Ascending aorta (tissue), 2 donors: Measurements from ENCODE around the gene RNF111. TPM values are rescaled to one million over a fixed set of nuclear protein-coding genes. Genes with fewer than 3 reads are reported as not detected.

ENCODE experiments used
- DNase-seq, 2 donors: peaks; one replicate each; pipeline ENCODE4 v3.0.0-alpha.2; 2019; ENCODE audit warnings: low spot score in 2 of 2
- H3K27ac ChIP-seq, 2 donors: fragments of 200-600 bp; sonication (generic); one replicate each; pipeline ENCODE4 v1.5.1; 2016 to 2017; ENCODE audit warnings: mild to moderate bottlenecking in 1 of 2
- H3K27me3 ChIP-seq: fragments of 200-600 bp; sonication (generic); one replicate; pipeline ENCODE4 v1.5.1; 2017
- H3K36me3 ChIP-seq, 2 donors: fragments of 200-600 bp; sonication (generic); one replicate each; pipeline ENCODE4 v1.5.1; 2016
- H3K4me1 ChIP-seq, 2 donors: fragments of 200-600 bp; sonication (generic); one replicate each; pipeline ENCODE4 v1.5.1; 2016 to 2017; ENCODE audit warnings: mild to moderate bottlenecking in 1 of 2
- H3K4me3 ChIP-seq, 2 donors: fragments of 200-600 bp; sonication (generic); one replicate each; pipeline ENCODE4 v1.5.1; 2016 to 2017; ENCODE audit warnings: mild to moderate bottlenecking in 1 of 2
- H3K9me3 ChIP-seq, 2 donors: fragments of 200-600 bp; sonication (generic); one replicate each; pipeline ENCODE4 v1.5.1; 2016
- intact Hi-C: fragments of 100-400 bp; cut with DNase I; formaldehyde crosslinking; loops from one replicate; pipeline ENCODE4 v1.15.1; 2023
- total RNA-seq: library from RNA; depleted of rRNA; stranded (reverse); fragments of >200 nt; gene quantifications from one replicate; pipeline ENCODE4 v1.1.0, GENCODE V29; 2016
- TF ChIP-seq, protein P1 (sequence below), 3 experiments: fragments of 200-600 bp in 2 of 3; fragments of 450-650 bp in 1 of 3; sonication (generic) in 2 of 3; IDR thresholded peaks; one replicate each; pipeline ENCODE4 v1.5.1; 2016 to 2019; ENCODE audit warnings: antibody characterized with exemption in 3 of 3, mild to moderate bottlenecking in 1 of 3, moderate library complexity in 1 of 3

Gene RNF111
- total RNA-seq, 1 donor from 2014 or later, result 12.2 TPM

DNA sequence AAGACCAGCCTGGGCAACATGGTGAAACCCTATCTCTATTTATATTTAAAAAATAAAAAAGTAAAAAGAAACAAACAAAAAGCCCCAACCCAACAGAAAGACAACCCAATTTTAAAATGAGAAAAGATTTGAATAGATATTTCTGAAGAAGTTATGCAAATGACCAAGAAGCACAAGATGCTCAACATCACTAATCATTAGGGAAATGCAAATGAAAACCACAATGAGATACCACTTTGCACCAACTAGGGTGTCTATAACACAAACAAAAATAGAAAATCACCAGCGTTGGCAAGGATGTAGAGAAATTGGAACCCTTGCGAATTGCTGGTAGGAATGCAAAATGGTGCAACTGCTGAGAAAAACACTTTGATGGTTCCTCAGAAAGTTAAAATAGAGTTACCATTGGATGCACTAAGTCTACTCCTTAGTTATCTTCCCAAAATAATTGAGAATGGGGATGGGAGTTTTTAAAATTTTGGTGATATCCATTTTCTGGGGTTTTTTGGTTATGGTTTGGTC, 71.7 kb downstream of the RNF111 start:
- Histone ChIP-seq H3K27ac (no peak overlapping the region), H3K9me3 (no peaks in the 10 kb centered on the region), H3K27me3 (no peaks in the 10 kb centered on the region), H3K4me1 (no peaks in the 10 kb centered on the region), H3K36me3 (peaks cover 36 to 80% of the 10 kb centered on the region in 2 donors), H3K4me3 (no peak overlapping the region)
- intact Hi-C loops, result no loop called here
- TF ChIP-seq, protein P1, sequence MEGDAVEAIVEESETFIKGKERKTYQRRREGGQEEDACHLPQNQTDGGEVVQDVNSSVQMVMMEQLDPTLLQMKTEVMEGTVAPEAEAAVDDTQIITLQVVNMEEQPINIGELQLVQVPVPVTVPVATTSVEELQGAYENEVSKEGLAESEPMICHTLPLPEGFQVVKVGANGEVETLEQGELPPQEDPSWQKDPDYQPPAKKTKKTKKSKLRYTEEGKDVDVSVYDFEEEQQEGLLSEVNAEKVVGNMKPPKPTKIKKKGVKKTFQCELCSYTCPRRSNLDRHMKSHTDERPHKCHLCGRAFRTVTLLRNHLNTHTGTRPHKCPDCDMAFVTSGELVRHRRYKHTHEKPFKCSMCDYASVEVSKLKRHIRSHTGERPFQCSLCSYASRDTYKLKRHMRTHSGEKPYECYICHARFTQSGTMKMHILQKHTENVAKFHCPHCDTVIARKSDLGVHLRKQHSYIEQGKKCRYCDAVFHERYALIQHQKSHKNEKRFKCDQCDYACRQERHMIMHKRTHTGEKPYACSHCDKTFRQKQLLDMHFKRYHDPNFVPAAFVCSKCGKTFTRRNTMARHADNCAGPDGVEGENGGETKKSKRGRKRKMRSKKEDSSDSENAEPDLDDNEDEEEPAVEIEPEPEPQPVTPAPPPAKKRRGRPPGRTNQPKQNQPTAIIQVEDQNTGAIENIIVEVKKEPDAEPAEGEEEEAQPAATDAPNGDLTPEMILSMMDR (IDR thresholded peaks at IDR 0.05), result no peak
- no peak for DNase-seq

DNA sequence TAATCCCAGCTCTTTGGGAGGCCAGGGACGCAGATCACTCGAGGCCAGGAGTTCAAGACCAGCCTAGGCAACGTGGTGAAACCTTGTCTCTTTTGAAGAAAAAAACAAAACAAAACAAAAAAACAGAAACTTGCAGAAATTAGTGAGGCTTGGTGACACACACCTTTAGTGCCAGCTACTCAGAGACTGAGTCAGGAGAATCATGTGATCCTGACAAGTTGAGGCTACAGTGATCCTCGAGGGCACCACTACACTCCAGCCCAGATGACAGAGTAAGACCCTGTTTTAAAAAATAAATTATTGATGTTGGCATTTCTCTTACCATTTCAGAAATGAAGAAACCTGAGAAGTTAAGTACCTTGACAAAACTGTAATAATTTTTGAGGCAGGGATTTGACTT, 72.9 kb downstream of the RNF111 start:
- H3K27ac ChIP-seq, result no peak overlapping the region
- TF ChIP-seq, protein P1 (IDR thresholded peaks at IDR 0.05), result no peak
- H3K4me3 ChIP-seq, result no peak overlapping the region
- no peaks in the 10 kb centered on the region for H3K4me1 ChIP-seq
- no peak for DNase-seq
- intact Hi-C loops, result no loop called here
- no peaks in the 10 kb centered on the region for H3K9me3 ChIP-seq
- no peaks in the 10 kb centered on the region for H3K27me3 ChIP-seq
- H3K36me3 ChIP-seq, result peaks cover 39 to 82% of the 10 kb centered on the region in 2 donors

DNA sequence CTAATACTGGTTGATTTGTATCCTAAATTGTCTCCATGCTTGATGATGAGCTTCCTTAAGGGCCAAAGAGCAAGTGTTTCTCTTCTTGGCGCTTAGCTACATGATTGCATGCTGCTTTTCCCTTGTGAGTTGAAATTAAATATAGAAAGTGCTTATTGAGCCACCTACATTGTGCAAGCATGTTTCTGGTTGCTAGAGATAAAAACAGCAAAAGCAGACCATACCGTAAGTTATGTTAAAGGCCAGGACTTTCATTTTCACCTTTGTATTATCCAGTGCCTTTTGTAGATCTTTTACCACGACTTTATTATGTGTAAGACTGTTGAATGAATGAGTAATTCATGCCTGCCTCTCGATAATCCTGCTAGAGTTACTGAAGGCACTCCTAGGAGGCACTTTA, 75.6 kb downstream of the RNF111 start:
- Histone ChIP-seq H3K4me3 (no peak overlapping the region), H3K9me3 (no peaks in the 10 kb centered on the region), H3K36me3 (peaks cover 47 to 87% of the 10 kb centered on the region in 2 donors), H3K27me3 (no peaks in the 10 kb centered on the region), H3K4me1 (no peaks in the 10 kb centered on the region), H3K27ac (no peak overlapping the region)
- no peak for DNase-seq
- intact Hi-C loops, result no loop called here
- TF ChIP-seq, protein P1 (IDR thresholded peaks at IDR 0.05), result no peak

DNA sequence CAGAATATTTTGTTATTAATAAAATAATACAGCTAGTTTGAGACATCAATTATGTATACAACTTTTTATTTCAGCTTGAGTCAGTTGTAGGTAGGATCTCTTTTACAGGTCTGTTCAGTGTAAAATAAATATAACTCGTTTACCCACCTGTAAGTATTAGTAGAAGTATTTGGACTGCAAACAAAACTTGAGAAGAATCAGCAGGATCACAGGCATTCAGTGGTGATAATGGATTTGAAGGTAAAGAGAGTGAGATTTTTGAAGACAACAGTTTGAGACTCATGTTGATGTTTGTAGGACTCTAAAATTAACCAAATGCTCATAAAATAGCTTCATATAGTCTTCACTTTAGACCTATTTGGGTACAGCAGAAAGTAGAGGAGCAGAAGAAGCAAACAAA, 82.0 kb downstream of the RNF111 start:
- no peaks in the 10 kb centered on the region for H3K4me1 ChIP-seq
- TF ChIP-seq, protein P1 (IDR thresholded peaks at IDR 0.05), result no peak
- intact Hi-C loops, result no loop called here
- DNase-seq, result no peak
- peaks cover 43 to 71% of the 10 kb centered on the region in 2 donors for H3K36me3 ChIP-seq
- no peak overlapping the region for H3K27ac ChIP-seq
- no peaks in the 10 kb centered on the region for H3K9me3 ChIP-seq
- H3K27me3 ChIP-seq, result no peaks in the 10 kb centered on the region
- no peak overlapping the region for H3K4me3 ChIP-seq

DNA sequence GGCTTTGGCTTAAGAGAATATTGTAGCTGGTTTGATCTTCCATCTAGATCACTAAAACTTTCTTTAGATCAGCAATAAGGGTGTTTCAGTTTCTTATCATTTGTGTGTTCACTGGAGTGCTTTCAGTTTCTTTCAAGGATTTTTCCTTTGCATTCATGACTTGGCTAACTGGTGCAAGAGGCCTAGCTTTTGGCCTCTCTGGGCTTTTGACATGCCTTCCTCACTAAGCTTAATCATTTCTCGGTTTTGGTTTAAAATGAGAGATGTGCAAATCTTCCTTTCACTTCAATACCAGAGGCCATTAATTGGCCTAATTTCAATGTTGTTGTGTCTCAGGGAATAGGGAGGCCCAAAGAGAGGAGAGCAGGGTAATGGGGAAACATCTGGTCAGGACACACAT, 87.1 kb downstream of the RNF111 start:
- Histone ChIP-seq H3K4me1 (no peaks in the 10 kb centered on the region), H3K27ac (no peak overlapping the region), H3K27me3 (no peaks in the 10 kb centered on the region), H3K9me3 (no peaks in the 10 kb centered on the region), H3K4me3 (no peak overlapping the region), H3K36me3 (peaks cover 12 to 42% of the 10 kb centered on the region in 2 donors)
- TF ChIP-seq, protein P1 (IDR thresholded peaks at IDR 0.05), result no peak
- intact Hi-C loops, result no loop called here
- DNase-seq, result no peak

DNA sequence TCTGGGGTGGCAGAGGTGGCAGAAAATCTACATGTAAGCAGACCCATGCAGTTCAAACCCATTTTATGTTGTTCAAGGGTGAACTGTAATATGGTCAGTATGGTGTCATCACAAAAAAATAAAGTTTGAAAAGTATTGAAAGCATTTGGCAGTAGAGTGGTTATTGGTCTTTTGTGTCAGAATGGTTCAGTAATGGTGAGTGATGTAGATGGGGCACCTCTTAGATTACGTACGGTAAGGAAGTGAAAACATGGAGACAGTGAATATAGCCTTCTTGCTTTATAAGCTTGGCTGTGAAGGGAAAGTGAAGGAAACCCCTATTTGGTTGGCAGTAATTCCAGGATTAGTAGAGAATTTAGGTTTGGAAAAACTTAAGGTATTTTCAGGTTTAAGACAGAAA, 100.3 kb downstream of the RNF111 start:
- TF ChIP-seq, protein P1 (IDR thresholded peaks at IDR 0.05), result no peak
- no peaks in the 10 kb centered on the region for H3K4me1 ChIP-seq
- intact Hi-C loops, result no loop called here

More for the DNA sequence above, 100.3 kb downstream of the RNF111 start:
- no peaks in the 10 kb centered on the region for H3K9me3 ChIP-seq
- H3K27ac ChIP-seq, result no peak overlapping the region
- H3K36me3 ChIP-seq, result peaks cover 43 to 67% of the 10 kb centered on the region in 2 donors
- H3K4me3 ChIP-seq, result no peak overlapping the region
- DNase-seq, result no peak
- H3K27me3 ChIP-seq, result no peaks in the 10 kb centered on the region
